Cardiac muscle cell (in vitro differentiated cells and primary cell): ENCODE data around the gene TMEM132A. TPM values are rescaled to one million over a fixed set of nuclear protein-coding genes. Genes with fewer than 3 reads are reported as not detected.

Experiments
- DNase-seq, 2 donors: peaks; one replicate each; pipeline versions ENCODE4 v3.0.0 to v3.0.0-alpha.2; 2010 to 2017; ENCODE audit warnings: low read depth in 1 of 2, low spot score in 1 of 2
- H3K27ac ChIP-seq: fragments of 200-600 bp; sonication (generic); 2 replicates; pipeline ENCODE4 v1.5.1; 2016
- H3K27me3 ChIP-seq: fragments of 200-600 bp; sonication (generic); 2 replicates; pipeline ENCODE4 v1.6.0; 2016; ENCODE audit warnings: control low read depth
- H3K36me3 ChIP-seq: fragments of 200-600 bp; sonication (generic); 2 replicates; pipeline ENCODE4 v1.5.1; 2016; ENCODE audit warnings: control low read depth
- H3K4me1 ChIP-seq: fragments of 200-600 bp; sonication (generic); 2 replicates; pipeline ENCODE4 v1.8.1; 2017; ENCODE audit warnings: low read depth, mild to moderate bottlenecking, mixed run types
- H3K4me3 ChIP-seq: fragments of 200-600 bp; sonication (generic); 2 replicates; pipeline ENCODE4 v1.5.1; 2016; ENCODE audit warnings: mild to moderate bottlenecking
- H3K9me3 ChIP-seq: fragments of 200-600 bp; sonication (generic); 2 replicates; pipeline ENCODE4 v1.5.1; 2017; ENCODE audit warnings: low read depth, mild to moderate bottlenecking, control low read depth
- CTCF ChIP-seq: IDR thresholded peaks from 2 replicates; pipeline ENCODE4 v1.5.1; 2012; ENCODE audit warnings: low read depth, mild to moderate bottlenecking, low read length
- polyA plus RNA-seq: library from polyadenylated mRNA; unstranded; fragments of >200 nt; fragmentation: Nextera tagmentation; extraction: Ambion mirVana; gene quantifications from 2 replicates; pipeline ENCODE4 v1.2.1, GENCODE V29; 2016
- total RNA-seq: library from RNA; depleted of rRNA; stranded (reverse); fragments of >200 nt; gene quantifications from 2 replicates; pipeline ENCODE4 v1.2.3, GENCODE V29; 2016

The TMEM132A gene
- total and polyA plus RNA-seq, 2 experiments from 2014 or later = 154 to 176 TPM

GRCh38 chr11:60912851-60913528, 11.3 kb upstream of the TMEM132A start:
- no peak for TF ChIP-seq CTCF
- Histone ChIP-seq H3K4me1 (peaks cover 5% of the 10 kb centered on the region), H3K27me3 (peaks cover 16% of the 10 kb centered on the region), H3K36me3 (no peaks in the 10 kb centered on the region), H3K27ac (peak overlapping the region; percentile 94), H3K4me3 (no peak overlapping the region), H3K9me3 (no peaks in the 10 kb centered on the region)
- DNase-seq = no peak

- H3K36me3 ChIP-seq = no peaks in the 10 kb centered on the region
- peak; percentile 92 for DNase-seq
- no peak for TF ChIP-seq CTCF
Measured at GRCh38 chr11:60913793-60914632, 10.2 kb upstream of the TMEM132A start, which contains the start of gene TMEM109. TSS of gene TMEM109 (plus strand) at chr11:60914158. CDS start at chr11:60919694, 5,536 bp downstream.

GRCh38 chr11:60914633-60915247, 9.5 kb upstream of the TMEM132A start:
- Histone ChIP-seq H3K4me3 (peak overlapping the region; percentile 43), H3K9me3 (no peaks in the 10 kb centered on the region), H3K27me3 (no peaks in the 10 kb centered on the region), H3K36me3 (no peaks in the 10 kb centered on the region), H3K4me1 (peaks cover 5% of the 10 kb centered on the region), H3K27ac (no peak overlapping the region)
- TF ChIP-seq CTCF = no peak
- DNase-seq = peak; percentile 16 to 33

More at GRCh38 chr11:60913793-60914632, 10.2 kb upstream of the TMEM132A start, which contains the start of gene TMEM109:
- Histone ChIP-seq H3K27me3 (peaks cover 6% of the 10 kb centered on the region), H3K4me3 (peak within 1 kb of the TSS; percentile 43), H3K4me1 (peaks cover 5% of the 10 kb centered on the region), H3K27ac (peak within 1 kb of the TSS; percentile 94), H3K9me3 (no peaks in the 10 kb centered on the region)

GRCh38 chr11:60915248-60915914, 8.9 kb upstream of the TMEM132A start:
- Histone ChIP-seq H3K27ac (no peak overlapping the region), H3K4me1 (peaks cover 5% of the 10 kb centered on the region), H3K4me3 (peak overlapping the region; percentile 43), H3K27me3 (no peaks in the 10 kb centered on the region), H3K9me3 (no peaks in the 10 kb centered on the region), H3K36me3 (peaks cover 4% of the 10 kb centered on the region)
- DNase-seq = peak; percentile 56 to 64
- TF ChIP-seq CTCF = peak; percentile 38

GRCh38 chr11:60916669-60917206, 7.5 kb upstream of the TMEM132A start:
- no peak for DNase-seq
- Histone ChIP-seq H3K4me3 (no peak overlapping the region), H3K27ac (no peak overlapping the region), H3K36me3 (peaks cover 18% of the 10 kb centered on the region), H3K27me3 (no peaks in the 10 kb centered on the region), H3K9me3 (no peaks in the 10 kb centered on the region), H3K4me1 (peaks cover 5% of the 10 kb centered on the region)
- TF ChIP-seq CTCF = no peak
